Sigmoid colon (tissue), 7 donors: ENCODE data around the gene PARP12. TPM values are rescaled to one million over a fixed set of nuclear protein-coding genes. Genes with fewer than 3 reads are reported as not detected.

Source experiments
- DNase-seq: peaks from one replicate; pipeline ENCODE4 v3.0.0-alpha.2; 2019
- H3K27ac ChIP-seq, 4 donors: fragments of 200-600 bp; sonication (generic); one replicate each; pipeline ENCODE4 v1.5.1; 2016 to 2019; ENCODE audit warnings: mild to moderate bottlenecking in 1 of 4
- H3K27me3 ChIP-seq, 3 donors: fragments of 200-600 bp; sonication (generic); one replicate each; pipeline ENCODE4 v1.5.1; 2019; ENCODE audit warnings: mild to moderate bottlenecking in 1 of 3
- H3K36me3 ChIP-seq, 4 donors: fragments of 200-600 bp; sonication (generic); one replicate each; pipeline ENCODE4 v1.5.1; 2016 to 2019
- H3K4me1 ChIP-seq, 4 donors: fragments of 200-600 bp; sonication (generic); one replicate each; pipeline ENCODE4 v1.5.1; 2017 to 2019
- H3K4me3 ChIP-seq, 4 donors: fragments of 200-600 bp; sonication (generic); one replicate each; pipeline ENCODE4 v1.5.1; 2017 to 2019; ENCODE audit warnings: mild to moderate bottlenecking in 2 of 4, moderate library complexity in 1 of 4
- H3K9me3 ChIP-seq, 4 donors: fragments of 200-600 bp in 3 of 4; sonication (generic) in 3 of 4; one replicate each; pipeline versions ENCODE4 v1.5.1 to v1.6.1; 2013 to 2019
- EP300 ChIP-seq, 4 donors: sonication (generic); formaldehyde crosslinking; IDR thresholded peaks; one replicate each; pipeline ENCODE4 v1.6.1; 2017; ENCODE audit warnings: antibody characterized with exemption in 4 of 4
- POLR2A ChIP-seq, 2 donors: fragments of 450-650 bp; IDR thresholded peaks; one replicate each; pipeline ENCODE4 v1.6.1; 2016; ENCODE audit warnings: antibody characterized with exemption in 2 of 2, mild to moderate bottlenecking in 2 of 2, moderate library complexity in 2 of 2
- POLR2AphosphoS5 ChIP-seq, 4 donors: sonication (generic); formaldehyde crosslinking; IDR thresholded peaks; one replicate each; pipeline ENCODE4 v1.6.1; 2017; ENCODE audit warnings: antibody characterized with exemption in 4 of 4
- WGBS, 2 donors: extraction: QIAGEN DNeasy Blood & Tissue Kit; methylation state at CpG; one replicate each; pipeline ENCODE4 v1.1.7; 2013; 5-methylcytosine and 5-hydroxymethylcytosine counted together
- intact Hi-C: fragments of 100-400 bp; cut with DNase I; formaldehyde crosslinking; loops from one replicate; pipeline ENCODE4 v1.15.1; 2023
- polyA plus RNA-seq, 3 donors: library from polyadenylated mRNA; stranded (reverse); fragments of 200-250 nt; gene quantifications; one replicate each; pipeline ENCODE4 v1.2.3, GENCODE V29; 2013
- total RNA-seq, 4 donors: library from RNA; depleted of rRNA; stranded (reverse); fragments of >200 nt; gene quantifications; one replicate each; pipeline ENCODE4 v1.1.0, GENCODE V29; 2016
- TF ChIP-seq, protein P1 (sequence below), 4 experiments: fragments of 450-650 bp in 3 of 4; fragments of 200-600 bp in 1 of 4; IDR thresholded peaks; one replicate each; pipeline ENCODE4 v1.5.1; 2016 to 2019; ENCODE audit warnings: antibody characterized with exemption in 4 of 4, mild to moderate bottlenecking in 3 of 4, moderate library complexity in 2 of 4
- donor health status: healthy with polysubstance abuse.
- donor health status: Bipolar disorder and iron deficiency.
- donor health status: healthy.

Gene PARP12
- total and polyA plus RNA-seq, 7 donors = 20.6 to 49.5 (median 29.9) TPM

DNA sequence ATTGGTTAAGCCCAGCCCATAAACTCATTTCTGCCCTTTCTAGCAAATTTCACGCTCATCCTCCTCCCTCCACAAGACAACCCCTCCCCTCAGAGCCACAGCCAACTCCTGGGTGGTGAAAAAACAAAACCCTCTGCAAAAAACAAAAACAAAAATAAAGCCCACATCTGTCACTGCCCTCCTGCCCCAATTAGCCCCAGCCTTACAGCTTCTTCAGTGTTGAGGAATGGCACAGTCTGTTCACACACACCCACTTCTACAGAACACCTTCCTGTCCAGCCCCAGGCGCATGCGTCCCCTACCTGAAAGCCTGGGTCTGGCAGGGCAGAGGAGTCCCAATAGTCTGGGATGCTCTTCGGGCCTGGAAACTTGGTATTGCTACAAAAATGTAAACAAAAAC is 34.4 kb downstream of the PARP12 start:
- Histone ChIP-seq H3K9me3 (no peaks in the 10 kb centered on the region), H3K4me1 (no peaks in the 10 kb centered on the region), H3K36me3 (peaks cover 8 to 48% (median 13%) of the 10 kb centered on the region in 4 donors), H3K27me3 (no peaks in the 10 kb centered on the region), H3K27ac (no peak overlapping the region), H3K4me3 (no peak overlapping the region)
- 96 to 97% methylated on average over 4 of the region's 4 CpGs for WGBS, 2 donors
- TF ChIP-seq EP300 (IDR thresholded peaks at IDR 0.05) (no peak), POLR2AphosphoS5 (IDR thresholded peaks at IDR 0.05) (no peak), POLR2A (IDR thresholded peaks at IDR 0.05) (no peak)
- TF ChIP-seq, protein P1, sequence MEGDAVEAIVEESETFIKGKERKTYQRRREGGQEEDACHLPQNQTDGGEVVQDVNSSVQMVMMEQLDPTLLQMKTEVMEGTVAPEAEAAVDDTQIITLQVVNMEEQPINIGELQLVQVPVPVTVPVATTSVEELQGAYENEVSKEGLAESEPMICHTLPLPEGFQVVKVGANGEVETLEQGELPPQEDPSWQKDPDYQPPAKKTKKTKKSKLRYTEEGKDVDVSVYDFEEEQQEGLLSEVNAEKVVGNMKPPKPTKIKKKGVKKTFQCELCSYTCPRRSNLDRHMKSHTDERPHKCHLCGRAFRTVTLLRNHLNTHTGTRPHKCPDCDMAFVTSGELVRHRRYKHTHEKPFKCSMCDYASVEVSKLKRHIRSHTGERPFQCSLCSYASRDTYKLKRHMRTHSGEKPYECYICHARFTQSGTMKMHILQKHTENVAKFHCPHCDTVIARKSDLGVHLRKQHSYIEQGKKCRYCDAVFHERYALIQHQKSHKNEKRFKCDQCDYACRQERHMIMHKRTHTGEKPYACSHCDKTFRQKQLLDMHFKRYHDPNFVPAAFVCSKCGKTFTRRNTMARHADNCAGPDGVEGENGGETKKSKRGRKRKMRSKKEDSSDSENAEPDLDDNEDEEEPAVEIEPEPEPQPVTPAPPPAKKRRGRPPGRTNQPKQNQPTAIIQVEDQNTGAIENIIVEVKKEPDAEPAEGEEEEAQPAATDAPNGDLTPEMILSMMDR (IDR thresholded peaks at IDR 0.05) = no peak
- intact Hi-C loops = no loop called here
- no peak for DNase-seq

GRCh38 chr7:140027858-140028257 is 34.9 kb downstream of the PARP12 start:
- peaks cover 7 to 50% (median 11%) of the 10 kb centered on the region in 4 donors for H3K36me3 ChIP-seq
- WGBS, 2 donors = 90 to 94% methylated on average over 9 of the region's 9 CpGs
- intact Hi-C loops = no loop called here

GRCh38 chr7:140026935-140027334 is 35.8 kb downstream of the PARP12 start:
- Histone ChIP-seq H3K27me3 (no peaks in the 10 kb centered on the region), H3K36me3 (peaks cover 6 to 50% (median 11%) of the 10 kb centered on the region in 4 donors), H3K4me3 (no peak overlapping the region), H3K27ac (no peak overlapping the region), H3K4me1 (no peaks in the 10 kb centered on the region), H3K9me3 (no peaks in the 10 kb centered on the region)
- WGBS, 2 donors = 97% methylated on average over 9 of the region's 9 CpGs
- intact Hi-C loops = no loop called here
- no peak for DNase-seq
- TF ChIP-seq, protein P1 (IDR thresholded peaks at IDR 0.05) = no peak
- no peak for TF ChIP-seq POLR2A (IDR thresholded peaks at IDR 0.05)
- no peak for TF ChIP-seq EP300 (IDR thresholded peaks at IDR 0.05)
- no peak for TF ChIP-seq POLR2AphosphoS5 (IDR thresholded peaks at IDR 0.05)

More at GRCh38 chr7:140027858-140028257, 34.9 kb downstream of the PARP12 start:
- Histone ChIP-seq H3K9me3 (no peaks in the 10 kb centered on the region), H3K4me3 (no peak overlapping the region), H3K27me3 (no peaks in the 10 kb centered on the region), H3K4me1 (no peaks in the 10 kb centered on the region), H3K27ac (no peak overlapping the region)
- DNase-seq = no peak
- TF ChIP-seq, protein P1 (IDR thresholded peaks at IDR 0.05) = no peak
- TF ChIP-seq POLR2A (IDR thresholded peaks at IDR 0.05) = no peak
- no peak for TF ChIP-seq POLR2AphosphoS5 (IDR thresholded peaks at IDR 0.05)
- no peak for TF ChIP-seq EP300 (IDR thresholded peaks at IDR 0.05)

DNA sequence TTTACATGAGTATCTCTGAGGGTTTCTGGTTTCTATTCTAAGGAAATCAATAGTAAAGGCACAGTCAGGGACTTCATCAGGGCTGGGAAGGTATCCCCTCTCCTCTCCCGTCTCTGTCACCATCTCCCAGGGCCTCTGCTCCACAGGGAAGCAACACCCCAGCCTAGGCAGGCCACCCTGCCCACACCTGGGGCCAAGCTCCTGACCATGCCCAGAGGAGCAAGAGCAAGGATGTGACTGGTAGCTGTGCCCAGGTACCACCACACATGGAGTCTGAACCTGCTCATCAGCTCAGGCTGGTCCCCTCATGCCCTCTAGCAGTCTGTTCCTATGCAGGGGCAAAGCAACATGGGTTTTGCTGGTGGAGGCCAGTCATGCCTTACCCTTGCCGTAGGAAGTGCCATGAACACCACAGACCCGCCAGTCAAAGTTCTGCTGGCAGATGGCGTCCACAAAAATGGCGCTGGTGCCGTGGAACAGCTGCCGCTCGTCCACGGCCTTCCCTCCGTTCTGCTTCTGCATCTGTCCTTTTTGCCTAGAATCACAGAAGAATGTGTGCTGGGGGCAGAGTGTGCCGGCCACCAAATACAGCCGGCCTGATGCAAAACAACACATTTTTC is 36.8 kb downstream of the PARP12 start:
- Histone ChIP-seq H3K4me3 (no peak overlapping the region), H3K27ac (no peak overlapping the region), H3K27me3 (no peaks in the 10 kb centered on the region), H3K36me3 (peaks cover 6 to 50% (median 11%) of the 10 kb centered on the region in 4 donors), H3K9me3 (no peaks in the 10 kb centered on the region), H3K4me1 (no peaks in the 10 kb centered on the region)
- intact Hi-C loops = no loop called here
- TF ChIP-seq EP300 (IDR thresholded peaks at IDR 0.05) (no peak), POLR2A (IDR thresholded peaks at IDR 0.05) (no peak), POLR2AphosphoS5 (IDR thresholded peaks at IDR 0.05) (no peak)
- TF ChIP-seq, protein P1 (IDR thresholded peaks at IDR 0.05) = no peak
- 93 to 94% methylated on average over 12 of the region's 12 CpGs for WGBS, 2 donors
- DNase-seq = no peak

- H3K4me1 ChIP-seq = no peaks in the 10 kb centered on the region
- WGBS, 2 donors = 97 to 98% methylated on average over 4 of the region's 4 CpGs
- DNase-seq = no peak
- H3K9me3 ChIP-seq = no peaks in the 10 kb centered on the region
- peaks cover 6 to 50% (median 11%) of the 10 kb centered on the region in 4 donors for H3K36me3 ChIP-seq
- TF ChIP-seq, protein P1 (IDR thresholded peaks at IDR 0.05) = no peak
- no peak for TF ChIP-seq EP300 (IDR thresholded peaks at IDR 0.05)
- TF ChIP-seq POLR2AphosphoS5 (IDR thresholded peaks at IDR 0.05) = no peak
- no peak overlapping the region for H3K27ac ChIP-seq
- intact Hi-C loops = no loop called here
- no peak overlapping the region for H3K4me3 ChIP-seq
- H3K27me3 ChIP-seq = no peaks in the 10 kb centered on the region
Measured at GRCh38 chr7:140025241-140025640, 37.5 kb downstream of the PARP12 start.
